HG02678 (cell line): ENCODE results near the gene ARMCX6.
"Not testable (repeated sequence)": the region's sequence is repeated elsewhere in the genome, so short reads cannot be mapped to it uniquely, and the experiment has no call there.

ENCODE experiments used
- ATAC-seq: cut with Tn5 transposase; IDR thresholded peaks from one replicate; pipeline ENCODE4 v1.9.1; 2021; ENCODE audit warnings: mild to moderate bottlenecking, moderate library complexity; ENCODE audit not compliant: unreplicated experiment

Gene ARMCX6

DNA sequence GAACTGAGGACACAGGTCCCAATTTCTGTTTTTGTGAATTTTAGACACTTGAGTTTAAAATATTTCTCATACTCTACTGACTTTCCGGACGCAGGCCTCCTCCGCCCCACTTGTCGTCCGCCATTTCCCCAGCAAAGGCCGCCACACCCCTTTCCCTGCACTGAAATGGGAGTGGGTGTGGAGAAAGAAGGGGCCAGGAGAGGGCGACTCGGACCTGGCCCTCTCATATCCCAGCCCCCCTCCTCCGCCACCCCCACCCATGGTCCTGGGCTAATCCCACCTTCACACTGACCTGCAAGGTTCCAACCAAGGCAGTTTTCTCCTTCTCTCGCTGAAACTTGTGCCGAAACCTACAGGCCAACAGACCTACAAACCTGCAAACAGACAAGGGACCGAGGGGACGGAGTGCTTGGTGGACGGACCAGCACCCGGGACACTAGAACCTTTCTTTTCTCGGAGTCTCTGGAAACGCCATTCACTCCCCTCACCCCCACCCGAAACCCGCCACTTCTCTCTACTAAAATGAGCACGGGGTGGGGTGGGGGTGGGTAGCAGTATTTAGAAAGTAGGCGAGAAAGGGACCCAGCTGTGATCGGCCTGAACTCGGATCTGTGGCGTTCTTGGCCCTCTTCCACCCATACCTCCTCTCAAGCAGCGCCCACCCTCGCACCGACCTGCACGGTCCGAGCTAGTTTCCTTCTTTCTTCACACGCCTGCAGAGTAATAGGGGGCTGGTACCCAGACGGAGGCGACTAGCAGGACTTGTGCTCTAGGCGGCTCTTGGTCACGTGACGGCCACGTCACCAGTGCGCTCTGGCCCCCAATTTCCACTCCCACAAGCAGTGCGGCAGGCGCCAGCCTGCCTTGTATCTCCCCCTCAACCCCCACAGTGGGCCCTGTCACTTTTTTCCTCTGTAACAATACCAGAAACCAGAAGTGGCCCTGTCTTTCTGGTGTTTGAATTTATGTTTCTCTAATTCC, at the start of gene ARMCX6:
Gene ARMCX6 (minus strand): TSS at position 790 of the 981 bp plus-strand sequence. CDS start 1,380 bp downstream, outside the sequence.
- ATAC-seq, result peak; percentile 94

DNA sequence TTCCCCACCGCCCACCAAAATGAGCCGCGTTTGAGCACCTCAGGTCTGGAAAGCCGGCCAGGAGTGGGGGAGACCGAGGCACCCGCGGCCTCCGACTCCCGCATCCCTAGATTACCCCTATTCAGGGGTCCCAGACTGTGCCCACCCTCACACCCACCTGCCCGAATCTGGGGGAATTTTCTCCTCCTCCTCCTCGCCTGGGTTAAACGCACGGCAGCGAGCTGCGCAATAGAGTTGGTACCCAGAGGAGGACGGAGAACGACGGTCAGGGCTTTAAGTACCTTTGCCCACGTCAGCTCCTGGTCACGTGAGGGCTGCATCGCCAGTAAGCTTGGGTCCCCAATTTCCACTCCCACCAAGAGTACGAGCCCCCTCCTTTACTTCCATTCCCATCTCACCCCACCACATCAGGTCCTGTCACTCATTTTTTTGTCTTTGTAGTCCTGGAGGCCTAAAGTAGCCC, 41.8 kb upstream of the ARMCX6 start, which contains the start of gene ARMCX2:
Gene ARMCX2 (minus strand): TSS at position 250 of the 463 bp plus-strand sequence. CDS start 2,262 bp downstream, outside the sequence.
- peak; percentile 67 for ATAC-seq

DNA sequence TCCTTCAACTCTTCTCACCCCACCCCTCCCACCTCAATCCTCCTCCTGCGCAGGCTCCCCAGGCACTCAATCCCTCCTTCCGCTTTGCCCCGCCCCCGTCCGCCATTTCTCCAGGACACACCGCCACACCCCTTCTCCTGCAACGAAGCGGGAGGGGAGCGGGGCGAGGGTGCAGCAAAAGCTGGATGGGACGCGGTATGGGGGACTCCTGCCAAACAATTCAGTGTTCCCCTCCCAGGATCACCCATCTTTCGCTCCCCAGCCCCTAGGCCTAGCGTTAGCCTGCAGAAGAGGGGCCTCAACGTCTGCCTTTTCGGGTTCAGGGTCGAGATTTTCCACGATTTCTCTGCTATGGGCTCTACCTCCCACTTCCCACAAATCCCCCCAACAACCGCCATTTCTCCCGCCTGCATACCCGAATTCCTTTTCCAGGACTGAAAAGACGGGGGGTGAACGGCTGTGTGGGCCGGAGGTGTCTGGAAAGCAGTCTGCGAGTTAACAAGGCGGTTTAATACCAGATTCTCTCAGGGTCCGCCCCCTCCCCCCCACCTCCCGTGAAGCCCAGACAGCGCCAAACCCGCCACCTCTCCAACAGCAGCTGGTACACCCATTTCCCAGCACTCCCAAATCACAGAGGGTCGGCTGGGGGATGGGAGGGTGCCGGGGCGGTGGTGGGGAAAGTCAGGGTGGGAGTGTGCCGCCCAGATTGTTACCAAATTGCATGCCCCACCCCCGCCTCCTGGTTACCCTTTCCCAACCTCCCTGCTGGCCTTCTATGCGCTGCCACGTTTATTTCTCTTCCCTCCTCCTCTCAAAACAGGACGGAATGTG, 41.1 kb upstream of the ARMCX6 start:
- ATAC-seq, result peak; percentile 81

DNA sequence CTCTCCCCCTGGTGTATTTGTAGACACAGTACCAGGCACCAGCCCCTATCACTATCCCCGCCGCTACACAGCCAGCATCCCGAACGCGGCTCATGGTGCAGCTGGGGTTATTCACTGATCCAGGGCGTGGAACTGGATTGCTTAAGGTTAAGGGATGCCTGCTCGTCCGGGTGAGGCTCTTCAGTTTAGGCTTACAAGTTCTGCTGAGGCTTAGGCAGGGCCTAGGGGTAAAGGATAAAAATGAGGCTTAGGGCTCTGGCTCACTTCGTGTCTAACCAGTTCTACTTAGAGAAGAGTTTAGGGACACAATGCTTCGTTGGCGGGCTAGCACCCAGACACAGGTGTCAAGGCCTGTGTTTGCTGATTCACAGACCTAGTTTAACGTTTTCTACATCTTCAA, 39.7 kb upstream of the ARMCX6 start:
- no peak for ATAC-seq

DNA sequence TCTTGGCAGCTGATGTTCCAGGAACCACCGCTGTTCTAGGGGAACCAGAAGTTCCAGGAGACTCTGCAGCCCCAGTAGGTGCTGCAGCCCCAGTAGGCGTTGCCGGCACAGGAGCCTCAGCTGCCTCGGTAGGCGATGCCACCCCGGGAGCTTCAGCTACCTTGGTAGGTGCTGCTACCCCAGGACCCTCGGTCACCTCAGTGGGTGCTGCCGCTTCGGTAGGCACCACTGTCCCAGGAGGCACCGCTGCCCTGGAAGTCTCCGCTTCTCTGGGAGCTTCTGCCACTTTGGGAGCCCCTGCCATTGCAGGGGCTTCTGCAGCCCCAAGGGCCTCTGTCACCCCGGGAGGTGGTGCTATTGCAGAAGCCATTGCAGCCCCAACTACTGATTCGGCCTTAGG, 39.0 kb upstream of the ARMCX6 start:
- no peak for ATAC-seq

GRCh38 chrX:101655534-101655933, 37.7 kb upstream of the ARMCX6 start:
- no peak for ATAC-seq

DNA sequence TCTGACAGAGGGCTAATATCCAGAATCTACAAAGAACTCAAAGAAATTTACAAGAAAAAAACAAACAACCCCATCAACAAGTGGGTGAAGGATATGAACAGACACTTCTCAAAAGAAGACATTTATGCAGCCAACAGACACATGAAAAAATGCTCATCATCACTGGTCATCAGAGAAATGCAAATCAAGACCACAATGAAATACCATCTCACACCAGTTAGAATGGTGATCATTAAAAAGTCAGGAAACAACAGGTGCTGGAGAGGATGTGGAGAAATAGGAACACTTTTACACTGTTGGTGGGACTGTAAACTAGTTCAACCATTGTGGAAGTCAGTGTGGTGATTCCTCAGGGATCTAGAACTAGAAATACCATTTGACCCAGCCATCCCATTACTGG, 29.9 kb upstream of the ARMCX6 start:
- ATAC-seq, result not testable (repeated sequence)

DNA sequence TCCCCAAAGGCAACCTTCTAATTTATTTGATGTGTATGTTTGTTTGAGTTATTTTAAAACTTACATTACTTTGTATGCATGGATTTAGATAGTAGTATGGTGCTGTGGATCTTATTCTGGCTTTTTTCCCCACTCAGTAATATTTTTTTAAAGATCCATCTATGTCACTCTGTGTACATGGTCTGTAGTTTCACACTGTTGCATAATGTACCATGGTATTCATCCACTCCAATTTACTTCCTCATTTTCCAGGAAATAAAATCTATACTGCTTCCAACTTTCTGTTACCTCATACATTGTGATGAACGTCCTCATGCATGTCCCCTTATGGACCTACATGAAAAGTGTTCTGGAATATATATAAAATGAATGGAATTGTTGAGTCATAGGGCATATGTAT, 24.3 kb upstream of the ARMCX6 start:
- ATAC-seq, result no peak

GRCh38 chrX:101639583-101639982, 21.8 kb upstream of the ARMCX6 start:
- ATAC-seq, result no peak

- no peak for ATAC-seq
These were observed 1.6 kb upstream of the ARMCX6 start for GRCh38 chrX:101619364-101619763.

DNA sequence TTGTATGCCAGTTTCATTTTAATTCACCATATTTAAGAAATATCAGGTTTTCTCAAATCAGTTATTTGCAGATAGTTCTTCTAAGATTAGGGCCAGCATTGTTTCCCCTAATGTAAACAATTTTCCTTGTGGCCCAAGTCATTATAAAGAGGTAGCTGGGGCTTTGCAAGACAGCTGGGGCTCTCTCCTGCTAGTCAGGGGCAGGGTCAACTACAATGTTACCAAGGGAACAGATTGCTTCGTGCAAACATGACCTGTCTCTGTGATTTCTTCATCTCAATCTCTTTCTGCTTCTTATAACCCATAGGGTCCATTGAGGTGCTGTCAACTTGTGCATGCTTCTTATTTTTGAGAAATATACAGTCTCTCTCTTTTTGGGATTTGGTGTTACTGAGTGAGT, 12.1 kb downstream of the ARMCX6 start:
- ATAC-seq, result no peak

DNA sequence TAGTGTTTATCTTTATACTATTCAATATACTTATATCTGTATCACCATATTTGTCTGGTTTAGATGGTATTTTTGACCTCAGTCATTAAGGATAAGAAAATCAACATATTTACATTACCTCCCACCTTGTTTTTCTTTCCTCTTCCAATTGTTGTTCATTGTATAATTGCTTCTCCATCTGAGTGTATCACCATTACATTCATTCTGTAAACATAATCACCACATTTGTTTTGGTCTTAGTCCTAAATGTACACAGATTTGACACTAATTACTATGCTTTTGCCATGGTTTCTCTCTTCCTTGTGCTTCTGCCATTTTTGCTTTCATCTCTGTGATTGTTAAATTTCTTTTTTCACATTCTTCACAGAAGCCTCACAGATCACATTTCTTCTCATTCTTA, 12.7 kb downstream of the ARMCX6 start:
- ATAC-seq, result no peak

DNA sequence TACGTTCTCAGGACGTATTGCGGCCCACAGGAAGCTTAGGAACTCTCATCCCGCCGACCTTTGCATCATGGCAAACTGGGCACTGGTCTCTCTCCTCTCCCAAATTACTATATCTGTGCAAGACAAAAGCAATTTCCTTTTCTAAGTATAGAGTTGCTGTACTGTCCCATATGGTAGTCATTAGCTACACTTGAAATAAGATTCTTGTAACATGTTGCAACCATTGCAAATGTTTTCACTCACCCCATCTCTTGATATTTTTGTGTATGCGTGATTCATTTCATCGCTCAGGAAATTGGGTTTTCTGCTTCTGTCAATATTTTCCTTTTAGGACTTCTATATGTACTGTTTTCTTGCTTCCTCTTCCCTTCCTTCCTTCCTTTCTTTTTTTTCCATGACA, 15.7 kb downstream of the ARMCX6 start:
- no peak for ATAC-seq

GRCh38 chrX:101599592-101599991, 18.2 kb downstream of the ARMCX6 start:
- not testable (repeated sequence) for ATAC-seq

GRCh38 chrX:101595739-101596419, 21.9 kb downstream of the ARMCX6 start:
- peak; percentile 97 for ATAC-seq
